HL-60 (cell line): ENCODE results near the gene TTC29.

Experiments
- DNase-seq, 2 experiments: peaks; one replicate each; pipeline ENCODE4 v3.0.0-alpha.2; 2010 to 2020; ENCODE audit warnings: low read depth in 1 of 2, low spot score in 1 of 2
- H3K27ac ChIP-seq: fragments of 250-450 bp; sonication (Bioruptor Pico); replicated peaks from 2 replicates; pipeline ENCODE4 v1.5.1; 2020; ENCODE audit warnings: mild to moderate bottlenecking, moderate library complexity
- H3K27me3 ChIP-seq: fragments of 250-450 bp; sonication (Bioruptor Pico); 2 replicates; pipeline ENCODE4 v1.5.1; 2021; ENCODE audit warnings: mild to moderate bottlenecking, moderate library complexity; ENCODE audit not compliant: insufficient read depth, poor library complexity, severe bottlenecking
- H3K4me3 ChIP-seq: replicated peaks from 2 replicates; pipeline ENCODE4 v1.5.1; 2011; ENCODE audit warnings: mild to moderate bottlenecking, control low read depth, low read length; ENCODE audit not compliant: insufficient read depth
- CTCF ChIP-seq: IDR thresholded peaks from one replicate; pipeline ENCODE4 v1.5.1; 2011; ENCODE audit warnings: low read length, control low read depth, inconsistent platforms; ENCODE audit not compliant: insufficient read depth
- GABPA ChIP-seq: IDR thresholded peaks from 2 replicates; pipeline ENCODE4 v1.6.1; 2012; ENCODE audit warnings: low read depth
- POLR2AphosphoS5 ChIP-seq: IDR thresholded peaks from 2 replicates; pipeline ENCODE4 v1.6.1; 2012; ENCODE audit warnings: low read depth
- SPI1 ChIP-seq: IDR thresholded peaks from 2 replicates; pipeline ENCODE4 v1.6.1; 2012; ENCODE audit warnings: low read depth, mild to moderate bottlenecking, borderline replicate concordance
- long read RNA-seq: library from polyadenylated mRNA; unstranded; transcript quantifications from one replicate; pipeline ENCODE4 v2.0.0, GENCODE V29; 2020
- TF ChIP-seq, protein P1 (sequence below): IDR thresholded peaks from 2 replicates; pipeline ENCODE4 v1.6.1; 2012; ENCODE audit warnings: low read depth; ENCODE audit not compliant: insufficient replicate concordance

TTC29 gene, protein sequence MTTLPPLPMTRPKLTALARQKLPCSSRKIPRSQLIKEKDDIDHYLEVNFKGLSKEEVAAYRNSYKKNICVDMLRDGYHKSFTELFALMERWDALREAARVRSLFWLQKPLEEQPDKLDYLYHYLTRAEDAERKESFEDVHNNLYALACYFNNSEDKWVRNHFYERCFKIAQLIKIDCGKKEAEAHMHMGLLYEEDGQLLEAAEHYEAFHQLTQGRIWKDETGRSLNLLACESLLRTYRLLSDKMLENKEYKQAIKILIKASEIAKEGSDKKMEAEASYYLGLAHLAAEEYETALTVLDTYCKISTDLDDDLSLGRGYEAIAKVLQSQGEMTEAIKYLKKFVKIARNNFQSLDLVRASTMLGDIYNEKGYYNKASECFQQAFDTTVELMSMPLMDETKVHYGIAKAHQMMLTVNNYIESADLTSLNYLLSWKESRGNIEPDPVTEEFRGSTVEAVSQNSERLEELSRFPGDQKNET
- long read RNA-seq: 0 reads

DNA sequence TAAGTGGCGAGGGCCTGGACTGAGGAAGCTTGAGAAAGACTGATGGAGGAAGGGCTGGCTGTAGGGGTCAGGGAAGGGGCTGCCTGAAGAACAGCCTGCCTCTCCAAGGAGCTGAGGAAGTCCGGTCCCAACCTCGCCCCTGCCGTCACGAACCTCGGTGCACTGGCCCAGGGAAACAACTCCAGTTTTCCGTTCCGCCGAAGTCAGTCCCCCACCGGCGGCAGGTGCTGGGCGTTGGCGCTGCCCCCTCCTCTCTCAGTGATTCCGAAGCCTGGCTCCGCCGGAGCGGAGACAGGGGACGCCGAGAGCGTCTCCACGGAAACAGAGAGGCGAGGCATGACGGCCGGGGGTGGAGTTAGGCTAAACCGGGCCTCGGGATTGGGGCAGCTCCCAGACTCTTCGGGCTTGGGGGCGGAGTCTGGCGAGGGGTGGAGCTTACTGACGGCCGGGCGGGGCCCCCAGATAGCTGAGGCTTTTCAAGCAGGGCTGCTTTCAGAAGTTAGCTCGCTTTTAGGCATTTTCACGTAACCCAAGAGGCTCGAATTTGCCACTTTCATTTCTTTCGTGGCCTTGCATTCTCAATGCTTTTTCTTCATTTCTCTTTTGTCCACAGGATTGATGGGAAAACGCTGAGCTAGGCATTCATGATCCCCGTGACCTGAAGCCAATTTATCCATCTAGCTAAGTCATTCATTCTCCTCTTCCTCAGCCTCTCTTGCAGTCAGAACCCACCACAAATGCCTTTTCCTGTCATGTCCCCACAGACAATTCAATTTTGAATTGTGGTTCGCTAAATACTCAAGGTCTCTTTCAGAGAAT is at the start of gene TTC29:
Gene TTC29, minus strand, starts transcription at position 309 of the 819 bp plus-strand sequence. CDS start 5,969 bp downstream, outside the sequence.
- Histone ChIP-seq H3K27ac (no peak within 1 kb of the TSS), H3K27me3 (no peaks in the 10 kb centered on the region), H3K4me3 (peak within 1 kb of the TSS; percentile 44)
- TF ChIP-seq POLR2AphosphoS5 (no peak), CTCF (no peak), SPI1 (no peak), GABPA (no peak)
- TF ChIP-seq, protein P1, sequence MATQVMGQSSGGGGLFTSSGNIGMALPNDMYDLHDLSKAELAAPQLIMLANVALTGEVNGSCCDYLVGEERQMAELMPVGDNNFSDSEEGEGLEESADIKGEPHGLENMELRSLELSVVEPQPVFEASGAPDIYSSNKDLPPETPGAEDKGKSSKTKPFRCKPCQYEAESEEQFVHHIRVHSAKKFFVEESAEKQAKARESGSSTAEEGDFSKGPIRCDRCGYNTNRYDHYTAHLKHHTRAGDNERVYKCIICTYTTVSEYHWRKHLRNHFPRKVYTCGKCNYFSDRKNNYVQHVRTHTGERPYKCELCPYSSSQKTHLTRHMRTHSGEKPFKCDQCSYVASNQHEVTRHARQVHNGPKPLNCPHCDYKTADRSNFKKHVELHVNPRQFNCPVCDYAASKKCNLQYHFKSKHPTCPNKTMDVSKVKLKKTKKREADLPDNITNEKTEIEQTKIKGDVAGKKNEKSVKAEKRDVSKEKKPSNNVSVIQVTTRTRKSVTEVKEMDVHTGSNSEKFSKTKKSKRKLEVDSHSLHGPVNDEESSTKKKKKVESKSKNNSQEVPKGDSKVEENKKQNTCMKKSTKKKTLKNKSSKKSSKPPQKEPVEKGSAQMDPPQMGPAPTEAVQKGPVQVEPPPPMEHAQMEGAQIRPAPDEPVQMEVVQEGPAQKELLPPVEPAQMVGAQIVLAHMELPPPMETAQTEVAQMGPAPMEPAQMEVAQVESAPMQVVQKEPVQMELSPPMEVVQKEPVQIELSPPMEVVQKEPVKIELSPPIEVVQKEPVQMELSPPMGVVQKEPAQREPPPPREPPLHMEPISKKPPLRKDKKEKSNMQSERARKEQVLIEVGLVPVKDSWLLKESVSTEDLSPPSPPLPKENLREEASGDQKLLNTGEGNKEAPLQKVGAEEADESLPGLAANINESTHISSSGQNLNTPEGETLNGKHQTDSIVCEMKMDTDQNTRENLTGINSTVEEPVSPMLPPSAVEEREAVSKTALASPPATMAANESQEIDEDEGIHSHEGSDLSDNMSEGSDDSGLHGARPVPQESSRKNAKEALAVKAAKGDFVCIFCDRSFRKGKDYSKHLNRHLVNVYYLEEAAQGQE: no peak
- peak; percentile 7 to 84 for DNase-seq

GRCh38 chr4:146981651-146982050 is 36.0 kb upstream of the TTC29 start:
- Histone ChIP-seq H3K4me3 (no peak overlapping the region), H3K27ac (no peak overlapping the region), H3K27me3 (no peaks in the 10 kb centered on the region)
- no peak for TF ChIP-seq SPI1
- no peak for TF ChIP-seq CTCF
- no peak for TF ChIP-seq GABPA
- TF ChIP-seq, protein P1: no peak
- no peak for TF ChIP-seq POLR2AphosphoS5
- DNase-seq: no peak

- no peak overlapping the region for H3K27ac ChIP-seq
- no peak for DNase-seq
- H3K27me3 ChIP-seq: no peaks in the 10 kb centered on the region
- TF ChIP-seq SPI1 (no peak), CTCF (no peak), POLR2AphosphoS5 (no peak), GABPA (no peak)
- TF ChIP-seq, protein P1: no peak
- no peak overlapping the region for H3K4me3 ChIP-seq
Observed at GRCh38 chr4:146978641-146979040, 33.0 kb upstream of the TTC29 start.
